Measurements from ENCODE around the gene PRDM16. TPM values are rescaled to one million over a fixed set of nuclear protein-coding genes. Genes with fewer than 3 reads are reported as not detected.

PRDM16 gene
- total and polyA plus RNA-seq, 2 of the 8 experiments (the other 6 are each of a cell fraction or from before 2014, with no cell fraction given) = 0.39 to 0.43 TPM

- no peak for TF ChIP-seq ATF3 (IDR thresholded peaks at IDR 0.05; ENCODE audit: insufficient read depth, low read depth, low read length)
- TF ChIP-seq BACH1 (IDR thresholded peaks at IDR 0.05; ENCODE audit: low read length) = no peak
- no peak for TF ChIP-seq NANOG (IDR thresholded peaks at IDR 0.05; ENCODE audit: insufficient read depth, low read depth, low read length, poor library complexity, severe bottlenecking)
Observed at GRCh38 chr1:3405491-3405890, 336.5 kb downstream of the PRDM16 start (continued).

Measured in H1 (cell line).